Measurements from ENCODE around the gene ETS2. TPM values are rescaled to one million over a fixed set of nuclear protein-coding genes. Genes with fewer than 3 reads are reported as not detected.

The ETS2 gene
- total RNA-seq, 1 donor from 2014 or later: 40.3 TPM

DNA sequence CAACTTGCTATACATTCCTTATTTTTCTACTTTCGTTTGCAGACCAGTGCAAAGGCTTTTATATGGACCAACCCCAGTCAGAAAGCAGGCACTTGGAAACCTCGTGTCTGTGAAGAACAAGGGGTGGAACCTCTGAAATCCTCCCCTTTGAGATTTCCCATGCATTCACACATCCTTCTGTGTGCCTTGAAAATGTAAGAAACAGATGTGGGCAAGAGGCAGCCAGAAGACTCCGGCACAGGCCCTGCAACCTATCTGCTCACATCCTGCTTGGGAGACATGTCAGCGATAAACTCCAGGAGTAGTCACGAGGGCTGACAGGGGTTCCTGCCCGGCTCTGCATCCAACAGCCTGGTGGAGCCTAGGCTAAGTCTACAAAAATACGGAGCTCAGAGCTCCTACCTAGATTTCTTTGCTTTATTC is 42.5 kb downstream of the ETS2 start:
- no peak for TF ChIP-seq EZH2 (IDR thresholded peaks at IDR 0.05; ENCODE audit: insufficient read depth, low read length)
- TF ChIP-seq, protein P1, sequence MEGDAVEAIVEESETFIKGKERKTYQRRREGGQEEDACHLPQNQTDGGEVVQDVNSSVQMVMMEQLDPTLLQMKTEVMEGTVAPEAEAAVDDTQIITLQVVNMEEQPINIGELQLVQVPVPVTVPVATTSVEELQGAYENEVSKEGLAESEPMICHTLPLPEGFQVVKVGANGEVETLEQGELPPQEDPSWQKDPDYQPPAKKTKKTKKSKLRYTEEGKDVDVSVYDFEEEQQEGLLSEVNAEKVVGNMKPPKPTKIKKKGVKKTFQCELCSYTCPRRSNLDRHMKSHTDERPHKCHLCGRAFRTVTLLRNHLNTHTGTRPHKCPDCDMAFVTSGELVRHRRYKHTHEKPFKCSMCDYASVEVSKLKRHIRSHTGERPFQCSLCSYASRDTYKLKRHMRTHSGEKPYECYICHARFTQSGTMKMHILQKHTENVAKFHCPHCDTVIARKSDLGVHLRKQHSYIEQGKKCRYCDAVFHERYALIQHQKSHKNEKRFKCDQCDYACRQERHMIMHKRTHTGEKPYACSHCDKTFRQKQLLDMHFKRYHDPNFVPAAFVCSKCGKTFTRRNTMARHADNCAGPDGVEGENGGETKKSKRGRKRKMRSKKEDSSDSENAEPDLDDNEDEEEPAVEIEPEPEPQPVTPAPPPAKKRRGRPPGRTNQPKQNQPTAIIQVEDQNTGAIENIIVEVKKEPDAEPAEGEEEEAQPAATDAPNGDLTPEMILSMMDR (IDR thresholded peaks at IDR 0.05; ENCODE audit: insufficient read depth, low read depth, low read length): no peak
- no peak overlapping the region for H3K27ac ChIP-seq (ENCODE audit: low read depth, low read length)
- H3K36me3 ChIP-seq (ENCODE audit: insufficient read depth, low read length): no peaks in the 10 kb centered on the region
- H3K79me2 ChIP-seq (ENCODE audit: insufficient read depth, low read length): no peaks in the 10 kb centered on the region
- no peaks in the 10 kb centered on the region for H4K20me1 ChIP-seq (ENCODE audit: insufficient read depth, low read length)
- peaks cover 11% of the 10 kb centered on the region for H3K4me1 Mint-ChIP-seq (ENCODE audit: low read depth, unreplicated experiment)
- peaks cover 4% of the 10 kb centered on the region for H3K9me3 ChIP-seq (ENCODE audit: insufficient read depth, low read depth, low read length)
- peaks cover 16% of the 10 kb centered on the region for H3K9me3 Mint-ChIP-seq (ENCODE audit: unreplicated experiment)
- H2AFZ ChIP-seq (ENCODE audit: low read depth, low read length): no peak overlapping the region
- H3K27me3 ChIP-seq (ENCODE audit: insufficient read depth, low read length): no peaks in the 10 kb centered on the region
- no peak overlapping the region for H3K9ac ChIP-seq (ENCODE audit: low read length)
- H3K27ac Mint-ChIP-seq (ENCODE audit: unreplicated experiment): no peak overlapping the region
- H3K4me1 ChIP-seq (ENCODE audit: insufficient read depth, low read length): peaks cover 24% of the 10 kb centered on the region
- no peak overlapping the region for H3K4me3 ChIP-seq (ENCODE audit: insufficient read depth, low read depth, low read length)
- H3K4me3 Mint-ChIP-seq (ENCODE audit: unreplicated experiment): no peak overlapping the region
- no peak overlapping the region for H3K4me2 ChIP-seq (ENCODE audit: low read length)
- FAIRE-seq: no peak
- H3K27me3 Mint-ChIP-seq (ENCODE audit: low read depth, unreplicated experiment): no peaks in the 10 kb centered on the region
- DNase-seq (ENCODE audit: low read depth): no peak
- peaks cover 1% of the 10 kb centered on the region for H3K36me3 Mint-ChIP-seq (ENCODE audit: low read depth, unreplicated experiment)

DNA sequence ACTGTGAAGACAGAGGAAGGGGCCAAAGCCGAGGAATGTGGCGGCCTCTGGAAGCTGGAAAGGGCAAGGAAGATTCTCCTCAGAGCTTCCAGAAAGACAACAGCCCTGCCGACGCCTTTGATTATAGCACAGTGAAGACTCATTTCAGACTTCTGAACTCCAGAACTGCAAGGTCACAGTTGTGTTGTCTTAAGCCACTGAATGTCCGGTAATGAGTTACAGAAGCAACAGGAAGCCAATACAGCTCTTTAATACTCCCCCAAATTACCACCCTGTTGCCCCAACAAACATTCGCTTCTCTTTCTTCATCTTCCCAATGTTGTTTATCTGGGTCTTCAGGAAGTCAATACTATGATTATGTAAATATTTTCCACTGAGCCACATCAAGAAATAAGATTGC is 44.0 kb downstream of the ETS2 start:
- H3K4me3 Mint-ChIP-seq (ENCODE audit: unreplicated experiment): no peak overlapping the region

More for the DNA sequence above, 44.0 kb downstream of the ETS2 start:
- Mint-ChIP-seq H3K9me3 (ENCODE audit: unreplicated experiment) (peaks cover 16% of the 10 kb centered on the region), H3K27ac (ENCODE audit: unreplicated experiment) (no peak overlapping the region), H3K4me1 (ENCODE audit: low read depth, unreplicated experiment) (peaks cover 12% of the 10 kb centered on the region), H3K27me3 (ENCODE audit: low read depth, unreplicated experiment) (no peaks in the 10 kb centered on the region), H3K36me3 (ENCODE audit: low read depth, unreplicated experiment) (peaks cover 1% of the 10 kb centered on the region)
- no peaks in the 10 kb centered on the region for H4K20me1 ChIP-seq (ENCODE audit: insufficient read depth, low read length)
- H3K9me3 ChIP-seq (ENCODE audit: insufficient read depth, low read depth, low read length): peaks cover 4% of the 10 kb centered on the region
- no peak overlapping the region for H3K4me3 ChIP-seq (ENCODE audit: insufficient read depth, low read depth, low read length)
- DNase-seq (ENCODE audit: low read depth) (no peak), FAIRE-seq (no peak)
- H3K79me2 ChIP-seq (ENCODE audit: insufficient read depth, low read length): no peaks in the 10 kb centered on the region
- no peak overlapping the region for H3K9ac ChIP-seq (ENCODE audit: low read length)
- H3K4me1 ChIP-seq (ENCODE audit: insufficient read depth, low read length): peaks cover 27% of the 10 kb centered on the region
- TF ChIP-seq, protein P1 (IDR thresholded peaks at IDR 0.05; ENCODE audit: insufficient read depth, low read depth, low read length): no peak
- no peak for TF ChIP-seq EZH2 (IDR thresholded peaks at IDR 0.05; ENCODE audit: insufficient read depth, low read length)
- no peak overlapping the region for H2AFZ ChIP-seq (ENCODE audit: low read depth, low read length)
- H3K4me2 ChIP-seq (ENCODE audit: low read length): no peak overlapping the region
- H3K27ac ChIP-seq (ENCODE audit: low read depth, low read length): no peak overlapping the region
- H3K27me3 ChIP-seq (ENCODE audit: insufficient read depth, low read length): no peaks in the 10 kb centered on the region
- H3K36me3 ChIP-seq (ENCODE audit: insufficient read depth, low read length): no peaks in the 10 kb centered on the region

Measured in astrocyte (in vitro differentiated cells and primary cell).